Trophoblast cell (in vitro differentiated cells and primary cell): ENCODE data around the gene PPL.

Source experiments
- DNase-seq, 2 donors: peaks; one replicate each; pipeline ENCODE4 v3.0.0-alpha.2; 2016
- H2AFZ ChIP-seq: 2 replicates; pipeline ENCODE4 v1.6.1; 2013; ENCODE audit warnings: low read length, moderate library complexity, mild to moderate bottlenecking; ENCODE audit not compliant: insufficient read depth, poor library complexity
- H2AK5ac ChIP-seq: 2 replicates; pipeline ENCODE4 v1.6.1; 2013; ENCODE audit warnings: mild to moderate bottlenecking, low read length
- H2BK120ac ChIP-seq: 2 replicates; pipeline ENCODE4 v1.6.1; 2013; ENCODE audit warnings: low read length, mild to moderate bottlenecking, moderate library complexity; ENCODE audit not compliant: insufficient read depth, poor library complexity
- H2BK12ac ChIP-seq: 2 replicates; pipeline ENCODE4 v1.6.1; 2013; ENCODE audit warnings: mild to moderate bottlenecking, low read length, moderate library complexity
- H2BK5ac ChIP-seq: 2 replicates; pipeline ENCODE4 v1.6.1; 2013; ENCODE audit warnings: low read length, low read depth, moderate library complexity, mild to moderate bottlenecking; ENCODE audit not compliant: poor library complexity
- H3K14ac ChIP-seq: 2 replicates; pipeline ENCODE4 v1.6.1; 2013; ENCODE audit warnings: mild to moderate bottlenecking, low read length
- H3K18ac ChIP-seq: 2 replicates; pipeline ENCODE4 v1.6.1; 2013; ENCODE audit warnings: mild to moderate bottlenecking, low read length
- H3K23ac ChIP-seq: 2 replicates; pipeline ENCODE4 v1.6.1; 2013; ENCODE audit warnings: low read length
- H3K27ac ChIP-seq: 2 replicates; pipeline ENCODE4 v1.5.1; 2013; ENCODE audit warnings: low read depth, mild to moderate bottlenecking, inconsistent platforms, low read length, moderate library complexity
- H3K27me3 ChIP-seq: 2 replicates; pipeline ENCODE4 v1.6.1; 2013; ENCODE audit warnings: inconsistent platforms, mild to moderate bottlenecking, low read length, moderate library complexity; ENCODE audit not compliant: insufficient read depth
- H3K36me3 ChIP-seq, 2 experiments: 1 replicate in 1 of 2; 2 replicates in 1 of 2; pipeline ENCODE4 v1.6.1; 2013; ENCODE audit warnings: low read length in 2 of 2, mild to moderate bottlenecking in 2 of 2, moderate library complexity in 1 of 2; ENCODE audit not compliant: insufficient read depth in 2 of 2, control insufficient read depth in 1 of 2
- H3K4ac ChIP-seq: 2 replicates; pipeline ENCODE4 v1.6.1; 2013; ENCODE audit warnings: low read depth, mild to moderate bottlenecking, low read length, moderate library complexity
- H3K4me1 ChIP-seq, 2 experiments: 1 replicate in 1 of 2; 2 replicates in 1 of 2; pipeline ENCODE4 v1.6.1; 2013; ENCODE audit warnings: low read length in 2 of 2, mild to moderate bottlenecking in 2 of 2, moderate library complexity in 1 of 2; ENCODE audit not compliant: insufficient read depth in 2 of 2, control insufficient read depth in 1 of 2
- H3K4me2 ChIP-seq: 2 replicates; pipeline ENCODE4 v1.6.1; 2013; ENCODE audit warnings: inconsistent platforms, mild to moderate bottlenecking, low read length, moderate library complexity
- H3K4me3 ChIP-seq: 2 replicates; pipeline ENCODE4 v1.5.1; 2013; ENCODE audit warnings: mild to moderate bottlenecking, low read depth, low read length, inconsistent platforms
- H3K79me1 ChIP-seq: one replicate; pipeline ENCODE4 v1.6.1; 2013; ENCODE audit warnings: low read length
- H3K79me2 ChIP-seq: 2 replicates; pipeline ENCODE4 v1.6.1; 2013; ENCODE audit warnings: low read length, mild to moderate bottlenecking; ENCODE audit not compliant: control insufficient read depth, insufficient read depth, poor library complexity
- H3K9ac ChIP-seq: 2 replicates; pipeline ENCODE4 v1.6.1; 2013; ENCODE audit warnings: mild to moderate bottlenecking, low read length
- H3K9me3 ChIP-seq: 2 replicates; pipeline ENCODE4 v1.6.1; 2013; ENCODE audit warnings: low read depth, mild to moderate bottlenecking, control low read depth, inconsistent platforms, low read length; ENCODE audit not compliant: insufficient read depth
- H4K12ac ChIP-seq: 2 replicates; pipeline ENCODE4 v1.6.1; 2013; ENCODE audit warnings: low read depth, mild to moderate bottlenecking, low read length, moderate library complexity
- H4K8ac ChIP-seq: 2 replicates; pipeline ENCODE4 v1.6.1; 2013; ENCODE audit warnings: low read depth, mild to moderate bottlenecking, low read length, moderate library complexity
- H4K91ac ChIP-seq: one replicate; pipeline ENCODE4 v1.6.1; 2013; ENCODE audit warnings: low read depth, mild to moderate bottlenecking, low read length, moderate library complexity
- WGBS: extraction: QIAGEN DNeasy Blood & Tissue Kit; methylation state at CpG from one replicate; pipeline ENCODE4 v1.1.7; 2013; ENCODE audit warnings: missing lambda C conversion rate; ENCODE audit not compliant: insufficient read length, insufficient coverage; ENCODE audit errors: extremely low coverage; 5-methylcytosine and 5-hydroxymethylcytosine counted together

PPL gene

DNA sequence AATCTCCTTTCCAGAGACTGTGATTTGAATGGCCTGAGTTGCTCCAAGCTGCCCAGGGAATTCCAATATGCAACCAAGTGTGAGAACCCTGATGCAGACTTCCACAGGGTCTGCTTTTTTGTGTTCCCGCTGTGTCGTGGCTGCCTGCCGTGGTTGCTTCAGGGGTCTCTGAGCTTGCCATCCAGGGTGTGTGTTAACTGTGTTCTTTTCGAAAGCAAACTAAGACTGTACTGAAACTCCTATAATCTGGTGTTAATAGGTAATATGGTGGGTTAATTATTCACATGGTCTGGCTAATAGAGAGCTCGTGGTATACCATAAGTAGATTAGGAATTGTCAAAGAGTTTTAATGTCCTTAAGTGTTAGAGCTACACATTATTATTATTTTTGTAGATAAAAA, 68.9 kb downstream of the PPL start:
- H3K36me3 ChIP-seq, result peaks cover 35 to 43% of the 10 kb centered on the region in 2 experiments
- no peak overlapping the region for H2BK5ac ChIP-seq
- no peak overlapping the region for H3K18ac ChIP-seq
- no peak overlapping the region for H3K14ac ChIP-seq
- no peaks in the 10 kb centered on the region for H3K27me3 ChIP-seq
- H2BK120ac ChIP-seq, result no peak overlapping the region
- H2BK12ac ChIP-seq, result no peak overlapping the region
- H3K27ac ChIP-seq, result no peak overlapping the region
- H3K4ac ChIP-seq, result no peak overlapping the region
- H2AFZ ChIP-seq, result no peak overlapping the region
- H3K79me1 ChIP-seq, result no peaks in the 10 kb centered on the region
- no peak overlapping the region for H3K4me3 ChIP-seq
- no peak for DNase-seq
- no peak overlapping the region for H4K91ac ChIP-seq
- H3K9me3 ChIP-seq, result no peaks in the 10 kb centered on the region
- no peak overlapping the region for H3K4me2 ChIP-seq
- no peaks in the 10 kb centered on the region for H3K4me1 ChIP-seq
- no peaks in the 10 kb centered on the region for H3K79me2 ChIP-seq
- H4K8ac ChIP-seq, result no peak overlapping the region
- H3K9ac ChIP-seq, result no peak overlapping the region
- H4K12ac ChIP-seq, result no peak overlapping the region
- WGBS, result no CpG with 5 or more reads among the region's 5 CpGs
- no peak overlapping the region for H3K23ac ChIP-seq
- no peak overlapping the region for H2AK5ac ChIP-seq

DNA sequence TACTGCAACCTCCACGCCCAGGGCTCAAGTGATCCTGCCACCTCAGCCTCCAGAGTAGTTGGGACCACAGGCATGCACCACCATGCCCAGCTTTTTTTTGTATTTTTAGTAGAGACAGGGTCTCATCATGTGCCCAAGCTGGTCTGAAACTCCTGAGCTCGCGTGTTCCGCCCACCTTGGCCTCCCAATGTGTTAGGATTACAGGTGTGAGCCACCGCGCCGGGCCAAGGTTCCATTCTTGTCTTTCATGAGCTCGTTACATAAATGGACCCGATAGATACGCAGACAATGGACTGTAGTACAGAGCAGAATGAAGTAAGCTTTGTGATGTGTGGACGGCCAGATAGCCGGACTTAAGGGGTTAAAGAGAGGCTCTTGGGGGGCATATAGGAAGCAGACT, 70.4 kb downstream of the PPL start:
- H2BK5ac ChIP-seq, result no peak overlapping the region
- H3K79me1 ChIP-seq, result no peaks in the 10 kb centered on the region
- H4K12ac ChIP-seq, result no peak overlapping the region
- peaks cover 34 to 39% of the 10 kb centered on the region in 2 experiments for H3K36me3 ChIP-seq
- H3K9me3 ChIP-seq, result no peaks in the 10 kb centered on the region
- no peak overlapping the region for H3K4me3 ChIP-seq
- no peak overlapping the region for H3K4me2 ChIP-seq
- no peak overlapping the region for H3K14ac ChIP-seq
- no peak overlapping the region for H3K18ac ChIP-seq
- no peak overlapping the region for H3K9ac ChIP-seq
- H2BK12ac ChIP-seq, result no peak overlapping the region
- no peak overlapping the region for H3K27ac ChIP-seq
- no peak overlapping the region for H4K8ac ChIP-seq
- WGBS, result no CpG with 5 or more reads among the region's 12 CpGs
- DNase-seq, result no peak
- no peaks in the 10 kb centered on the region for H3K4me1 ChIP-seq
- H2AFZ ChIP-seq, result no peak overlapping the region
- no peak overlapping the region for H3K23ac ChIP-seq
- H2AK5ac ChIP-seq, result no peak overlapping the region
- no peak overlapping the region for H3K4ac ChIP-seq
- no peak overlapping the region for H4K91ac ChIP-seq
- H3K79me2 ChIP-seq, result no peaks in the 10 kb centered on the region
- no peak overlapping the region for H2BK120ac ChIP-seq
- H3K27me3 ChIP-seq, result no peaks in the 10 kb centered on the region

DNA sequence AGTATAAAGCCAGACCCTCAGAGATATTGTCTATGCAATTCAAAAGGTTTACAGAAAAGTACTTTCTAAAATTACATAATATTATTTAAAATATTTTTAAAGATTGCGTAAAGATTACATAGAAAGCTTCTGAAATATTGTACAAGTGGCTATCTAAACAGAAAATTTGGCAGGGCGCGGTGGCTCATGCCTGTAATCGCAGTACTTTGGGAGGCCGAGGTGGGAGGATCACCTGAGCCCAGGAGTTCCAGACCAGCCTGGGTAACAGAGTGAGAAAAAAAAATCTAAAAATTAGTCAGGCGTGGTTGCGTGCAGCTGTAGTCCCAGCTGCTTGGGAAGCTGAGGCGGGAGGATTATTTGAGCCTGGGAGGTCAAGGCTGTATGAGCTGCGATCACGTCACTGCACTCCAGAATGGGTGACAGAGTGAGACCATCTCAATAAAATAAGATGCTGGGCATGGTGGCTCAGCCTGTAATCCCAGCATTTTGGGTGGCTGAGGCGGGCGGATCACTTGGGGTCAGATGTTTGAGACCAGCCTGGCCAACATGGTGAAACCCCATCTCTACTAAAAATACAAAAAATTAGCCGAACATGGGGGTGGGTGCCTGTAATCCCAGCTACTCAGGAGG, 71.6 kb downstream of the PPL start:
- H4K12ac ChIP-seq, result no peak overlapping the region
- H3K27me3 ChIP-seq, result no peaks in the 10 kb centered on the region
- no CpG with 5 or more reads among the region's 13 CpGs for WGBS
- H2BK120ac ChIP-seq, result no peak overlapping the region
- H4K8ac ChIP-seq, result no peak overlapping the region
- no peak overlapping the region for H3K23ac ChIP-seq
- H2BK12ac ChIP-seq, result no peak overlapping the region
- H3K79me1 ChIP-seq, result no peaks in the 10 kb centered on the region
- H3K4ac ChIP-seq, result peak overlapping the region; percentile 58
- no peak overlapping the region for H2AK5ac ChIP-seq
- no peak overlapping the region for H3K18ac ChIP-seq
- H3K36me3 ChIP-seq, result peaks cover 32 to 41% of the 10 kb centered on the region in 2 experiments
- H3K4me3 ChIP-seq, result no peak overlapping the region
- H3K9me3 ChIP-seq, result no peaks in the 10 kb centered on the region
- H4K91ac ChIP-seq, result no peak overlapping the region
- no peak overlapping the region for H2AFZ ChIP-seq
- H3K27ac ChIP-seq, result no peak overlapping the region
- no peak overlapping the region for H3K14ac ChIP-seq
- no peak for DNase-seq
- no peaks in the 10 kb centered on the region for H3K79me2 ChIP-seq
- no peak overlapping the region for H3K9ac ChIP-seq
- H2BK5ac ChIP-seq, result no peak overlapping the region
- H3K4me2 ChIP-seq, result no peak overlapping the region
- H3K4me1 ChIP-seq, result no peaks in the 10 kb centered on the region

DNA sequence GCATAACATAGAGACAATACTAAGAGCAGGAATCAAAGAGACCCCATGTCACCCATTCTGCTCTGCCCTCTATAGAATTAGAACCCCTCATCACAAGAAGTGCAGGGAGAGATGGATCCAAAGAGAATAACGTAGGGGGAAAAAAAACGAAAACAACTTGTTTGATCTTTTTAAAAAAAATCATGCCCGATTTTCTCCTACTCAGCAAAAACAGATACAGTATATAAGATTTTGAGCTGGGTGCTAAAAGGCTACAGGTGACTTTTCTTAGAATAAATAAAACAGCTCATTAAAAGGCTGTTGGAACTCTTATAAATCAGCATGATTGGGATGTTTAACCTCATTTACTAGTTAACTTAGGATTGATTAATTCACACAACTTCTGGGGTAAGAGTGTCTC, 72.2 kb downstream of the PPL start:
- Histone ChIP-seq H3K18ac (no peak overlapping the region), H3K27me3 (no peaks in the 10 kb centered on the region), H3K4me3 (no peak overlapping the region), H2BK5ac (no peak overlapping the region), H2AK5ac (no peak overlapping the region), H3K36me3 (peaks cover 32 to 41% of the 10 kb centered on the region in 2 experiments), H3K4me1 (no peaks in the 10 kb centered on the region), H3K14ac (no peak overlapping the region), H3K9ac (no peak overlapping the region), H4K12ac (no peak overlapping the region), H3K79me2 (no peaks in the 10 kb centered on the region), H3K9me3 (no peaks in the 10 kb centered on the region), H4K8ac (no peak overlapping the region), H3K4ac (no peak overlapping the region), H2AFZ (no peak overlapping the region), H4K91ac (no peak overlapping the region), H2BK120ac (no peak overlapping the region), H3K4me2 (no peak overlapping the region), H3K27ac (no peak overlapping the region), H2BK12ac (no peak overlapping the region), H3K23ac (no peak overlapping the region), H3K79me1 (no peaks in the 10 kb centered on the region)
- no CpG with 5 or more reads among the region's 3 CpGs for WGBS
- DNase-seq, result no peak
